Smooth muscle cell (in vitro differentiated cells): ENCODE measurements around the gene PTPN9. TPM values are rescaled to one million over a fixed set of nuclear protein-coding genes. Genes with fewer than 3 reads are reported as not detected.
"Not testable (repeated sequence)": the region's sequence is repeated elsewhere in the genome, so short reads cannot be mapped to it uniquely, and the experiment has no call there.

Experiments used
- DNase-seq: peaks from one replicate; lab custom pipeline; 2025; ENCODE audit not compliant: unreplicated experiment; lab: John Stamatoyannopoulos, UW
- H2AFZ ChIP-seq: fragments of 200-600 bp; sonication (generic); 2 replicates; pipeline ENCODE4 v1.6.0; 2016; ENCODE audit warnings: antibody characterized with exemption, low read depth, mild to moderate bottlenecking
- H3F3A ChIP-seq: fragments of 200-600 bp; sonication (generic); 2 replicates; pipeline ENCODE4 v1.6.0; 2017; ENCODE audit warnings: antibody characterized with exemption, low read depth
- H3K27ac ChIP-seq: fragments of 200-600 bp; sonication (generic); 2 replicates; pipeline ENCODE4 v1.5.1; 2016; ENCODE audit warnings: low read depth, mild to moderate bottlenecking
- H3K27me3 ChIP-seq: fragments of 200-600 bp; sonication (generic); 2 replicates; pipeline ENCODE4 v1.6.1; 2016; ENCODE audit warnings: low read depth, mild to moderate bottlenecking
- H3K36me3 ChIP-seq: fragments of 200-600 bp; sonication (generic); 2 replicates; pipeline ENCODE4 v1.5.1; 2016; ENCODE audit warnings: low read depth
- H3K4me1 ChIP-seq: fragments of 200-600 bp; sonication (generic); 2 replicates; pipeline ENCODE4 v1.5.1; 2016; ENCODE audit warnings: low read depth
- H3K4me2 ChIP-seq: fragments of 200-600 bp; sonication (generic); 2 replicates; pipeline ENCODE4 v1.6.0; 2016; ENCODE audit warnings: mild to moderate bottlenecking
- H3K4me3 ChIP-seq: fragments of 200-600 bp; sonication (generic); 2 replicates; pipeline ENCODE4 v1.5.1; 2016; ENCODE audit warnings: mild to moderate bottlenecking
- H3K79me2 ChIP-seq: fragments of 200-600 bp; sonication (generic); 2 replicates; pipeline ENCODE4 v1.6.0; 2016; ENCODE audit warnings: low read depth, mild to moderate bottlenecking
- H3K9ac ChIP-seq: fragments of 200-600 bp; sonication (generic); 2 replicates; pipeline ENCODE4 v1.6.0; 2016; ENCODE audit warnings: low read depth
- H3K9me3 ChIP-seq: fragments of 200-600 bp; sonication (generic); replicated peaks from 2 replicates; pipeline ENCODE4 v1.5.1; 2016; ENCODE audit warnings: low read depth
- H4K20me1 ChIP-seq: fragments of 200-600 bp; sonication (generic); 2 replicates; pipeline ENCODE4 v1.6.0; 2016; ENCODE audit warnings: low read depth
- CTCF ChIP-seq: fragments of 200-600 bp; sonication (generic); IDR thresholded peaks from 2 replicates; pipeline ENCODE4 v1.5.1; 2017; ENCODE audit warnings: borderline replicate concordance, mild to moderate bottlenecking, antibody characterized with exemption; ENCODE audit not compliant: insufficient read depth, poor library complexity, severe bottlenecking
- WGBS: methylation state at CpG from one replicate; pipeline ENCODE4 v1.1.7; 2016; ENCODE audit warnings: low lambda C conversion rate; 5-methylcytosine and 5-hydroxymethylcytosine counted together
- polyA plus RNA-seq: library from polyadenylated mRNA; unstranded; fragments of >200 nt; fragmentation: Nextera tagmentation; extraction: Ambion mirVana; gene quantifications from 2 replicates; pipeline ENCODE4 v1.2.1, GENCODE V29; 2016
- total RNA-seq: library from RNA; depleted of rRNA; stranded (reverse); fragments of >200 nt; gene quantifications from 2 replicates; pipeline ENCODE4 v1.2.3, GENCODE V29; 2014

The PTPN9 gene
- total and polyA plus RNA-seq, 2 experiments from 2014 or later, result 20.3 to 23.4 TPM

DNA sequence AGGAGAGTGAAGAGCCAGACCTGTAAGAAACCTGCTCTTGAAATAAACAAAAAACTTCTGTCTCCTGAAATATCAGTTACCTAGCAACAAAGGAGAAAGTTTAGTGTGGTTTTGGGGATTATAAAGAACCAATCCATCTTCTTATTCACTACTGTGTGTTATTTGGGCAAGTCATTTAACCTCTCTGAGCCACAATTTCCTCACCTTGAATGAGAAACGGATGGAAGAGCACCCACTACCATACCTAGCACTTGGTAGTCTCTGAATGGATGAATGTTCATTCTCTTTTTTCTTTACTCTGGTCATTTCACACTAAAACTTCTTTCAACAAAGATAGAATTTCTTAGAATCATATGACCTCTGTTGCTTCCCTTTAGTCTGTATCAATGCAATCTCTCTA lies 45.2 kb downstream of the PTPN9 start:
- no peak for DNase-seq
- Histone ChIP-seq H2AFZ (no peak overlapping the region), H3K79me2 (peaks cover 85% of the 10 kb centered on the region), H3K9ac (no peak overlapping the region), H3F3A (peaks cover 12% of the 10 kb centered on the region), H3K27me3 (no peaks in the 10 kb centered on the region), H3K27ac (peak overlapping the region; percentile 22), H3K4me1 (no peaks in the 10 kb centered on the region), H4K20me1 (peaks cover 92% of the 10 kb centered on the region), H3K9me3 (no peaks in the 10 kb centered on the region), H3K36me3 (no peaks in the 10 kb centered on the region), H3K4me2 (no peak overlapping the region), H3K4me3 (no peak overlapping the region)
- 95% methylated on average over 1 of the region's 1 CpG for WGBS
- TF ChIP-seq CTCF, result no peak

GRCh38 chr15:75532413-75533250 lies 46.5 kb downstream of the PTPN9 start:
- H3F3A ChIP-seq, result peaks cover 12% of the 10 kb centered on the region
- H3K4me1 ChIP-seq, result no peaks in the 10 kb centered on the region
- H3K27me3 ChIP-seq, result no peaks in the 10 kb centered on the region
- H2AFZ ChIP-seq, result no peak overlapping the region
- no peaks in the 10 kb centered on the region for H3K36me3 ChIP-seq
- H3K9ac ChIP-seq, result no peak overlapping the region
- H3K27ac ChIP-seq, result peak overlapping the region; percentile 22
- 95% methylated on average over 1 of the region's 1 CpG for WGBS
- no peaks in the 10 kb centered on the region for H3K9me3 ChIP-seq
- DNase-seq, result no peak
- no peak overlapping the region for H3K4me2 ChIP-seq
- peak; percentile 42 for TF ChIP-seq CTCF
- H3K4me3 ChIP-seq, result no peak overlapping the region
- peaks cover 93% of the 10 kb centered on the region for H4K20me1 ChIP-seq
- H3K79me2 ChIP-seq, result peaks cover 85% of the 10 kb centered on the region

- peaks cover 77% of the 10 kb centered on the region for H3K79me2 ChIP-seq
- no peak for TF ChIP-seq CTCF
- no peaks in the 10 kb centered on the region for H3K27me3 ChIP-seq
- peaks cover 88% of the 10 kb centered on the region for H4K20me1 ChIP-seq
- H3K4me2 ChIP-seq, result no peak overlapping the region
- 68% methylated on average over 3 of the region's 3 CpGs for WGBS
- H3F3A ChIP-seq, result peaks cover 12% of the 10 kb centered on the region
- no peaks in the 10 kb centered on the region for H3K36me3 ChIP-seq
- H3K4me3 ChIP-seq, result no peak overlapping the region
- H3K9me3 ChIP-seq, result no peaks in the 10 kb centered on the region
- DNase-seq, result no peak
- peak overlapping the region; percentile 3 for H3K27ac ChIP-seq
- H3K9ac ChIP-seq, result no peak overlapping the region
- H2AFZ ChIP-seq, result no peak overlapping the region
- H3K4me1 ChIP-seq, result no peaks in the 10 kb centered on the region
Observed at GRCh38 chr15:75531041-75531450, 48.1 kb downstream of the PTPN9 start.

GRCh38 chr15:75530169-75530568 lies 48.9 kb downstream of the PTPN9 start:
- 97% methylated on average over 4 of the region's 4 CpGs for WGBS
- H3K4me1 ChIP-seq, result no peaks in the 10 kb centered on the region
- peaks cover 68% of the 10 kb centered on the region for H3K79me2 ChIP-seq
- DNase-seq, result no peak
- no peak overlapping the region for H2AFZ ChIP-seq
- no peaks in the 10 kb centered on the region for H3K27me3 ChIP-seq
- H3K9ac ChIP-seq, result no peak overlapping the region
- TF ChIP-seq CTCF, result no peak
- H3F3A ChIP-seq, result peaks cover 12% of the 10 kb centered on the region
- H3K36me3 ChIP-seq, result no peaks in the 10 kb centered on the region
- H3K4me2 ChIP-seq, result no peak overlapping the region
- peaks cover 83% of the 10 kb centered on the region for H4K20me1 ChIP-seq
- no peaks in the 10 kb centered on the region for H3K9me3 ChIP-seq
- no peak overlapping the region for H3K4me3 ChIP-seq
- no peak overlapping the region for H3K27ac ChIP-seq

- not testable (repeated sequence) for DNase-seq, H3F3A ChIP-seq, H3K27ac ChIP-seq, H3K9me3 ChIP-seq, H3K4me2 ChIP-seq, H3K27me3 ChIP-seq, H3K9ac ChIP-seq, H3K4me3 ChIP-seq, H2AFZ ChIP-seq, H3K4me1 ChIP-seq
- WGBS, result 92% methylated on average over 3 of the region's 3 CpGs
- H3K79me2 ChIP-seq, result peaks cover 33% of the 10 kb centered on the region
- peaks cover 44% of the 10 kb centered on the region for H4K20me1 ChIP-seq
- peaks cover 17% of the 10 kb centered on the region for H3K36me3 ChIP-seq
Observed at GRCh38 chr15:75525756-75526155, 53.4 kb downstream of the PTPN9 start.
